Anterior cingulate cortex (tissue), 58 donors: ENCODE data around the gene MRGPRD.
A peak's percentile ranks its signal among the peaks of the same experiment; 100 is the strongest.

Experiments used
- DNase-seq, 58 donors: peaks; one replicate each; lab custom pipeline; 2025; lab: John Stamatoyannopoulos, UW

Gene MRGPRD

GRCh38 chr11:68980776-68981065, at the start of gene MRGPRD:
Gene MRGPRD (minus strand): TSS chr11:68980986. CDS start chr11:68980986, 0 bp downstream.
- DNase-seq, result no peak

GRCh38 chr11:69030301-69030700, 49.5 kb upstream of the MRGPRD start:
- DNase-seq, result no peak

GRCh38 chr11:69027704-69028372, 47.1 kb upstream of the MRGPRD start:
- no peak for DNase-seq

- DNase-seq, result no peak
These were observed 43.7 kb upstream of the MRGPRD start for GRCh38 chr11:69024509-69024908.

GRCh38 chr11:69022260-69022659, 41.5 kb upstream of the MRGPRD start:
- DNase-seq, result no peak

GRCh38 chr11:69018924-69019323, 38.1 kb upstream of the MRGPRD start:
- DNase-seq, result peak in 2 of 58 donors; percentile 3 to 8

- no peak for DNase-seq
These were observed 37.2 kb upstream of the MRGPRD start for GRCh38 chr11:69017951-69018350.

- DNase-seq, result no peak
These were observed 34.2 kb upstream of the MRGPRD start for GRCh38 chr11:69014898-69015549.

GRCh38 chr11:69014084-69014851, 33.5 kb upstream of the MRGPRD start:
- no peak for DNase-seq

- peak in 14 of 58 donors; percentile 12 to 37 (median 22) for DNase-seq
These were observed 32.5 kb upstream of the MRGPRD start, which contains the start of gene MRGPRF for GRCh38 chr11:69013009-69013951. Gene MRGPRF (minus strand): TSS chr11:69013246. CDS start chr11:69009901, 3,345 bp downstream.

- DNase-seq, result no peak
These were observed 31.6 kb upstream of the MRGPRD start for GRCh38 chr11:69012092-69013008.

GRCh38 chr11:69011624-69012091, 30.9 kb upstream of the MRGPRD start:
- no peak for DNase-seq

- DNase-seq, result peak in 34 of 58 donors; percentile 3 to 71 (median 32)
These were observed 30.3 kb upstream of the MRGPRD start for GRCh38 chr11:69010964-69011623.

GRCh38 chr11:69010361-69010891, 29.6 kb upstream of the MRGPRD start:
- no peak for DNase-seq

GRCh38 chr11:69009441-69010211, 28.8 kb upstream of the MRGPRD start:
- no peak for DNase-seq

- DNase-seq, result no peak
These were observed 28.1 kb upstream of the MRGPRD start for GRCh38 chr11:69008737-69009440.

- no peak for DNase-seq
These were observed 27.2 kb upstream of the MRGPRD start for GRCh38 chr11:69007975-69008381.
